ENCODE results near the gene DCTN4.

DCTN4 gene

DNA sequence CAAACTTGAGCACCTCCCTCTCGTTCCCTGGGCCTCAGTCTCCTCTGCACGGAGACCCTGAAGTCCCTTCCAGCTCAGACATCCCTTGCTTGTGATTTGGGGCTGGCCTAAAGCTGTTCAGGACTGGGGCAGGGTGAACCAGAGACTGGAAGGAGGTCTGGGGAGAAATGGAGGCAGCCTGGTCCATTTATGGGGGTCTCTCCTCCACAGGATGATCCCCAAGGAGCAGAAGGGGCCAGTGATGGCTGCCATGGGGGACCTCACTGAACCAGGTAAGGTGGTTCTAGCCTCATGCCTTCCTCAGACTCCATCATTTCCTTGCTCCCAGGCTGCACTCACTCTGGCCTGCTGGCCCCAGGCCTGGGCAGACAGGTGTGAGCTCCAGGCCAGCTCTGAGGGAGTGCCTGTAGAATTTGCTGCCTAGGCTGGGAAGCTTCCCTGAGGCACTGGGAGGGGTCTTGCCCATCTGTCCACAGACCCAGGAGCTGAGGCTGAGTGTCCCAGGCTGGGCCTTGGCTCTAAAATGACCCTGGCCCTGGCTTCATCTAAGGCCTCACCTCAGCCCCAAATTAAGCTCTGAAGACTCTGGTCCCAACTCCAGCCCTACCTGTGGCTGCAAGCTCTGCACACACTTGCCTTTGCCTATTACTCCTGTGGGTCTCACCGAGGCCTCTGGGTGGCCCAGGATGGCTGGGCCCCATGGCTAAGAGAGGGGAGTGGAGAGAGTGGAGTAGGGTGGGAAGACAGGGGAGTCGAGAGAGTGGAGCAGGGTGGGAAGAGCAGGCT, 95.9 kb downstream of the DCTN4 start:
- H3K4me3 ChIP-seq (ENCODE audit: control insufficient read depth, low read depth, low read length) = no peak overlapping the region
- DNase-seq (ENCODE audit: low read depth) = no peak
- TF ChIP-seq, protein P1, sequence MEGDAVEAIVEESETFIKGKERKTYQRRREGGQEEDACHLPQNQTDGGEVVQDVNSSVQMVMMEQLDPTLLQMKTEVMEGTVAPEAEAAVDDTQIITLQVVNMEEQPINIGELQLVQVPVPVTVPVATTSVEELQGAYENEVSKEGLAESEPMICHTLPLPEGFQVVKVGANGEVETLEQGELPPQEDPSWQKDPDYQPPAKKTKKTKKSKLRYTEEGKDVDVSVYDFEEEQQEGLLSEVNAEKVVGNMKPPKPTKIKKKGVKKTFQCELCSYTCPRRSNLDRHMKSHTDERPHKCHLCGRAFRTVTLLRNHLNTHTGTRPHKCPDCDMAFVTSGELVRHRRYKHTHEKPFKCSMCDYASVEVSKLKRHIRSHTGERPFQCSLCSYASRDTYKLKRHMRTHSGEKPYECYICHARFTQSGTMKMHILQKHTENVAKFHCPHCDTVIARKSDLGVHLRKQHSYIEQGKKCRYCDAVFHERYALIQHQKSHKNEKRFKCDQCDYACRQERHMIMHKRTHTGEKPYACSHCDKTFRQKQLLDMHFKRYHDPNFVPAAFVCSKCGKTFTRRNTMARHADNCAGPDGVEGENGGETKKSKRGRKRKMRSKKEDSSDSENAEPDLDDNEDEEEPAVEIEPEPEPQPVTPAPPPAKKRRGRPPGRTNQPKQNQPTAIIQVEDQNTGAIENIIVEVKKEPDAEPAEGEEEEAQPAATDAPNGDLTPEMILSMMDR (conservative IDR thresholded peaks at IDR 0.05; ENCODE audit: control insufficient read depth, insufficient read depth, low read depth, low read length) = no peak

DNA sequence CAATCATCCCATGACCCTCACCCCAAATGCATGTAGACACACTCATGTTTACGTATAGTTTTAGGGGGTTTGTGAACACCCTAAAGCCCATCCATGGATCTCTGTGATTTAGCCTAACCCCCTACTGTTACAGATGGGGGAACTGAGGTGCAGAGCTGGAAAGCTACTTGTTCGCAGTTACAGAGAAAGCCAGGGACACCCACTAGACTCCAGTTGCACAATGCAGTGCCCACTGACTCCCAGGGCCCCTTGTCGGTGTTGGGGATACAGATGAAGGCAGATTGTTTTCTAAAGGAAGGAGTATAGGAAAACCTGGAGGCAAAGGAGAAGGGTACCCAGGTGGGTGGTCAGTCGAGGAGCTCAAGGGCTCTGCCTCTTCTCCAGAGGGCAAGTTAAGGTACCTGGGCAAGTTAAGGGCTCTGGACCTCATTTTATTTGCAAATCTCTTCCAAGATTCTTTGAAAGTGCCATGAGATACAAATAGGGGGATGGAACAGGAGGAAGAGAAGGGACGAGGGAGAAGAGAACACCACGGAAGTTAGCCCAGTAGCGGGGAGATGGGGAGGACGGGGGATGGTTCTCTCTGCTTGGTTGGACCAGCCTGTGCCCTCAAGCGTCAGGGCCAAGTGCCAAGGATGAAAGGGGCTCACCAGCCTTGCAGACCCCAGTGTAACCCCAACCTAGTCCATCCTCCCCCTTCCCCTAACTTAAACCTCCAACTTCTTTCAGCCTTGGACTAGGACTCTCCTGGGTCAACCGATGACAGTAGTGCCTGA, 96.8 kb downstream of the DCTN4 start:
- DNase-seq (ENCODE audit: low read depth) = no peak
- TF ChIP-seq, protein P1 (conservative IDR thresholded peaks at IDR 0.05; ENCODE audit: control insufficient read depth, insufficient read depth, low read depth, low read length) = no peak
- H3K4me3 ChIP-seq (ENCODE audit: control insufficient read depth, low read depth, low read length) = no peak overlapping the region

DNA sequence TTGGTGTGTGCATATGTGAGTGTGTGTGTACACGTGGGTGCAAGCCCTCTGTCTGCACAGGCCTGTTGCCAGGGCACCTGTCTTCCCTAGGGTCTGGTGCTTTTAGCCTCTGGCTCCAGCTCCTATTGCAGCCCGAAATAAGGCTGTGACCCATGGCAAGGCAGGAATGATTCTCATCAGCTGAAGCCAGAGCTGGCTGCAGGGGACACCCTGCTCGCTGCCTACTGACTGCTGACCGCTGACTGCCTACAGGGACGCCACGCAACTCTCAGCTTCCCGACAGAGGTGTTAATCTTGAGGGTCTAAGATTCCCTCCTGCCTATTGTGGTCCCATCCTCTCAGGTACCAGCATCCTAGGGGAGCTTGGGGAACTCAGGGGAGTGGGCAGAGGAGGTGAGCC, 97.7 kb downstream of the DCTN4 start, which contains the start of gene MYOZ3:
MYOZ3 (plus strand) TSS at position 166 of the 400 bp plus-strand sequence. CDS start 1,691 bp downstream, outside the sequence.
- no peak within 1 kb of the TSS for H3K4me3 ChIP-seq (ENCODE audit: control insufficient read depth, low read depth, low read length)
- DNase-seq (ENCODE audit: low read depth) = no peak
- TF ChIP-seq, protein P1 (conservative IDR thresholded peaks at IDR 0.05; ENCODE audit: control insufficient read depth, insufficient read depth, low read depth, low read length) = no peak

DNA sequence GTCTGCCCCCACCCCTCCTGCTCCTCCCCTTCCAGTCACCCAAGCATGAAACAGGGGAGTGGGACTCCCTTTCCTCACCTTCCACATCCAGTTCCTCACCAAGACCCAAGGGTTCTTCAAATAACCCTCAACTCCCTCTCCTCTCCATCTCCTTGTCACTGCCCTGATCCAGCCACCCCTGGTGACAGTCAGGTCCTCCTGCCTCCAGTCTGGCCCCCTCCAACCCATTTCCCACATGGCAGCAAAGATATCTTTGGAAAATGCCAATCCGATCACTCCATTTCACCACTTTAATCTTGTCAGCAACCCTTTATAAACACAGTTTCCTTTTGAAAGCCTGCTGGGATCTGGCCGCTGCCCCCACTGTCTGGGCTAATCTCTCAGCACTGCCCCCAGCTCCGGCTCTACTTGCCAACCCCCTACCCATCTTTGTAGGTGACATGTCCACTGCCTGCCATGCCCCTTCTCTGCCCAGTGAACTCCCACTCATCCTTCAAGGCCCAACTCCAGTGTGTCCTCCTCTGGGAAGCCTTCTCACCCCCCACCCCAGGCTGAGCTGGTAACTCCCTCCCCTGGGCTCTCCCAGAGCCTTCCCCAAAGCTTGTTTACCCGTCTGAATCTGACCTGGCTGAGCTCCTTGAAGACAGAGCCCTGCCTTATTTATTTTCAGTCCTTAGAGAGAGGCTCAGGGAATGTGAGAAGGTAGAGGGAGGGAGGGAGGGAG, 98.5 kb downstream of the DCTN4 start:
- H3K4me3 ChIP-seq (ENCODE audit: control insufficient read depth, low read depth, low read length) = no peak overlapping the region
- DNase-seq (ENCODE audit: low read depth) = no peak
- TF ChIP-seq, protein P1 (conservative IDR thresholded peaks at IDR 0.05; ENCODE audit: control insufficient read depth, insufficient read depth, low read depth, low read length) = no peak

DNA sequence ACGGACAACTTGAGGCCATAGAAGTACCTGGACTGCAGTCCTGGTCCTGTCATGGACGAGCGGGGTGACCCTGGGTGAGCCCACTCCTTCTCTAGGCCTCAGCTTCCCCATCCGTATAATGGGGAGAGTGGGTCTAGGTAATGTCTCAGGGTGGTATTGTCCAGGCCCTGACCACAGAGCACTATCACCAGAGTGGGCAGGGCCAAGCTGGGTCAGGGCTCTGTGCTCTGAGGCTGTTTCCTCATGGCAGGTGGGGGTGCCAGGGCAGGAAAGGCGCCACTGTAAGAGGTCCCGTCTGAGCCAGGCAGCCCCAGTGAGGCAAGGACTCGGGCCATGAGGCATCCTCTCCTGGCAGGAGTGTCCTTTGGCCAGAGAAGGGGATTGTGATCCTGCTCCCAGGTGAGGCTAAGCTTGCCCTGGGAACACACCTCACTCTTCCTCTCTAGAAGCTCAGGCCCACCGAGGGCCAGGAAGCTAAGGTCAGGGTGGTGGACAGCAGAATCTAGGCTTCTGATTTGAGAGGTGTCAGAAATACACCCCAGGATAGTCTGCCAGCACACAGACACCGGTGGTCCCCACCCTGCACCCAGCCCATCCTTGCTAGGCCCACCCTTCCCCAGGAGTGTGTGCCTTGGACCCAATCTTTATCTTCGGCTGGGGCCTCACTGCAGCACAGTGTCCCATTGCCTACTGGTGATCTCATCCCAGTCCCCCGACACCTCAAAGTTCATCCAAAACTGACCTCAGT, 99.3 kb downstream of the DCTN4 start:
- no peak for DNase-seq (ENCODE audit: low read depth)
- TF ChIP-seq, protein P1 (conservative IDR thresholded peaks at IDR 0.05; ENCODE audit: control insufficient read depth, insufficient read depth, low read depth, low read length) = no peak
- no peak overlapping the region for H3K4me3 ChIP-seq (ENCODE audit: control insufficient read depth, low read depth, low read length)

Data from fibroblast of mammary gland (primary cell).